Effector memory CD4-positive, alpha-beta T cell (primary cell): ENCODE data around the gene CCNL1.
A peak's percentile ranks its signal among the peaks of the same experiment; 100 is the strongest.

ENCODE experiments used
- DNase-seq, 3 donors: peaks; one replicate each; pipeline ENCODE4 v3.0.0-alpha.2; 2020
- H3K27ac ChIP-seq: 2 replicates; pipeline ENCODE4 v1.7.0; 2013; ENCODE audit warnings: mild to moderate bottlenecking, low read length, moderate library complexity; ENCODE audit not compliant: insufficient read depth, poor library complexity, severe bottlenecking
- H3K27me3 ChIP-seq: replicated peaks from 2 replicates; pipeline ENCODE4 v1.7.0; 2013; ENCODE audit warnings: mild to moderate bottlenecking, low read length; ENCODE audit not compliant: insufficient read depth, control insufficient read depth, poor library complexity, severe bottlenecking
- H3K36me3 ChIP-seq: 2 replicates; pipeline ENCODE4 v1.7.0; 2013; ENCODE audit warnings: mild to moderate bottlenecking, low read length, moderate library complexity; ENCODE audit not compliant: control insufficient read depth, insufficient read depth
- H3K4me1 ChIP-seq: 2 replicates; pipeline ENCODE4 v1.7.0; 2013; ENCODE audit warnings: low read length, mild to moderate bottlenecking; ENCODE audit not compliant: control insufficient read depth, insufficient read depth, poor library complexity, severe bottlenecking
- H3K4me3 ChIP-seq: 2 replicates; pipeline ENCODE4 v1.7.0; 2013; ENCODE audit warnings: low read length, low read depth, mild to moderate bottlenecking; ENCODE audit not compliant: insufficient read depth, poor library complexity, severe bottlenecking
- H3K9me3 ChIP-seq: 2 replicates; pipeline ENCODE4 v1.7.0; 2013; ENCODE audit warnings: mild to moderate bottlenecking, low read length, moderate library complexity; ENCODE audit not compliant: control insufficient read depth

CCNL1 gene

GRCh38 chr3:157133434-157134320 lies 26.3 kb downstream of the CCNL1 start:
- DNase-seq = no peak
- H3K4me1 ChIP-seq = peaks cover 36% of the 10 kb centered on the region
- no peak overlapping the region for H3K4me3 ChIP-seq
- H3K36me3 ChIP-seq = no peaks in the 10 kb centered on the region
- H3K27me3 ChIP-seq = no peaks in the 10 kb centered on the region
- H3K27ac ChIP-seq = no peak overlapping the region
- no peaks in the 10 kb centered on the region for H3K9me3 ChIP-seq

- peaks cover 43% of the 10 kb centered on the region for H3K4me1 ChIP-seq
- no peak overlapping the region for H3K27ac ChIP-seq
- no peaks in the 10 kb centered on the region for H3K36me3 ChIP-seq
These were observed 27.0 kb downstream of the CCNL1 start for GRCh38 chr3:157132936-157133335.

GRCh38 chr3:157132341-157132740 lies 27.6 kb downstream of the CCNL1 start:
- no peak for DNase-seq

More at GRCh38 chr3:157132936-157133335, 27.0 kb downstream of the CCNL1 start:
- no peaks in the 10 kb centered on the region for H3K9me3 ChIP-seq
- DNase-seq = no peak
- H3K27me3 ChIP-seq = no peaks in the 10 kb centered on the region
- H3K4me3 ChIP-seq = no peak overlapping the region

GRCh38 chr3:157131861-157132260 lies 28.1 kb downstream of the CCNL1 start:
- no peak for DNase-seq
- H3K27me3 ChIP-seq = no peaks in the 10 kb centered on the region
- H3K4me3 ChIP-seq = no peak overlapping the region
- peaks cover 44% of the 10 kb centered on the region for H3K4me1 ChIP-seq
- peak overlapping the region; percentile 96 for H3K27ac ChIP-seq
- H3K9me3 ChIP-seq = no peaks in the 10 kb centered on the region
- H3K36me3 ChIP-seq = no peaks in the 10 kb centered on the region

More at GRCh38 chr3:157132341-157132740, 27.6 kb downstream of the CCNL1 start:
- no peaks in the 10 kb centered on the region for H3K36me3 ChIP-seq
- no peaks in the 10 kb centered on the region for H3K27me3 ChIP-seq
- peaks cover 44% of the 10 kb centered on the region for H3K4me1 ChIP-seq
- H3K27ac ChIP-seq = peak overlapping the region; percentile 96
- no peaks in the 10 kb centered on the region for H3K9me3 ChIP-seq
- no peak overlapping the region for H3K4me3 ChIP-seq

- peak overlapping the region; percentile 23 for H3K4me3 ChIP-seq
These were observed 29.3 kb downstream of the CCNL1 start for GRCh38 chr3:157130467-157131251.

GRCh38 chr3:157129803-157130466 lies 30.0 kb downstream of the CCNL1 start:
- H3K9me3 ChIP-seq = no peaks in the 10 kb centered on the region
- peak overlapping the region; percentile 96 for H3K27ac ChIP-seq
- no peaks in the 10 kb centered on the region for H3K27me3 ChIP-seq
- H3K4me3 ChIP-seq = peak overlapping the region; percentile 23
- DNase-seq = peak; percentile 18 to 38 (median 26)
- H3K36me3 ChIP-seq = no peaks in the 10 kb centered on the region
- H3K4me1 ChIP-seq = peaks cover 44% of the 10 kb centered on the region

More at GRCh38 chr3:157130467-157131251, 29.3 kb downstream of the CCNL1 start:
- Histone ChIP-seq H3K4me1 (peaks cover 44% of the 10 kb centered on the region), H3K36me3 (no peaks in the 10 kb centered on the region), H3K27ac (peak overlapping the region; percentile 96), H3K27me3 (no peaks in the 10 kb centered on the region), H3K9me3 (no peaks in the 10 kb centered on the region)
- peak; percentile 70 to 82 (median 79) for DNase-seq

- H3K36me3 ChIP-seq = no peaks in the 10 kb centered on the region
- peak overlapping the region; percentile 23 for H3K4me3 ChIP-seq
- peak overlapping the region; percentile 96 for H3K27ac ChIP-seq
- no peaks in the 10 kb centered on the region for H3K27me3 ChIP-seq
- H3K4me1 ChIP-seq = peaks cover 44% of the 10 kb centered on the region
- no peaks in the 10 kb centered on the region for H3K9me3 ChIP-seq
- DNase-seq = peak in 2 of 3 donors; percentile 24 to 26
These were observed 30.9 kb downstream of the CCNL1 start for GRCh38 chr3:157128771-157129681.

GRCh38 chr3:157127831-157128767 lies 31.8 kb downstream of the CCNL1 start:
- Histone ChIP-seq H3K27ac (peak overlapping the region; percentile 96), H3K27me3 (no peaks in the 10 kb centered on the region), H3K36me3 (no peaks in the 10 kb centered on the region), H3K9me3 (no peaks in the 10 kb centered on the region), H3K4me3 (no peak overlapping the region), H3K4me1 (peaks cover 44% of the 10 kb centered on the region)
- peak; percentile 47 to 71 (median 70) for DNase-seq
